Measurements from ENCODE around the gene WDR20.

DNA sequence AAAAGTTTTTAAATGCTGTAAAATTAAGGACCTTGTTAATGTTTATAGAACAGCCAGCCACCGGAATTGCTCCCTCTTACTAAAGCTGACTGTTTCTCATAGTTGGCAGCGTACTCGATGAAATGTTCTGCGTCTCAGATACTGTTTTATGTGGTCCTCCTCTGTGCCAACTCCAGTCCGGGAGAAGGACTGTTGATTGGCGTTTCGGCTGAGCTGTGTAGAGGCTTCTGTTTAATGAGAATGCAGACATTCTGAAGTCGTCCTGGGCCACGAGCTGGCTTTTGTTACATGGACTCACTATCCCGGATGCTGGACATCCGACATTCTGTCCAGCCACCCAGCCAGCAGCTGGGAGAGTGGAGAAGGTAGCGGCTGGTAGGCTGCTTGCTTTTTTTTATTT lies 75.4 kb downstream of the WDR20 start:
- TF ChIP-seq, protein P1, sequence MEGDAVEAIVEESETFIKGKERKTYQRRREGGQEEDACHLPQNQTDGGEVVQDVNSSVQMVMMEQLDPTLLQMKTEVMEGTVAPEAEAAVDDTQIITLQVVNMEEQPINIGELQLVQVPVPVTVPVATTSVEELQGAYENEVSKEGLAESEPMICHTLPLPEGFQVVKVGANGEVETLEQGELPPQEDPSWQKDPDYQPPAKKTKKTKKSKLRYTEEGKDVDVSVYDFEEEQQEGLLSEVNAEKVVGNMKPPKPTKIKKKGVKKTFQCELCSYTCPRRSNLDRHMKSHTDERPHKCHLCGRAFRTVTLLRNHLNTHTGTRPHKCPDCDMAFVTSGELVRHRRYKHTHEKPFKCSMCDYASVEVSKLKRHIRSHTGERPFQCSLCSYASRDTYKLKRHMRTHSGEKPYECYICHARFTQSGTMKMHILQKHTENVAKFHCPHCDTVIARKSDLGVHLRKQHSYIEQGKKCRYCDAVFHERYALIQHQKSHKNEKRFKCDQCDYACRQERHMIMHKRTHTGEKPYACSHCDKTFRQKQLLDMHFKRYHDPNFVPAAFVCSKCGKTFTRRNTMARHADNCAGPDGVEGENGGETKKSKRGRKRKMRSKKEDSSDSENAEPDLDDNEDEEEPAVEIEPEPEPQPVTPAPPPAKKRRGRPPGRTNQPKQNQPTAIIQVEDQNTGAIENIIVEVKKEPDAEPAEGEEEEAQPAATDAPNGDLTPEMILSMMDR (conservative IDR thresholded peaks at IDR 0.05; ENCODE audit: low read length): no peak
- TF ChIP-seq EZH2phosphoT487 (IDR thresholded peaks at IDR 0.05; ENCODE audit: borderline replicate concordance): no peak

Measured in Loucy (cell line).